ENCODE data around the gene ZBTB40. TPM values are rescaled to one million over a fixed set of nuclear protein-coding genes. Genes with fewer than 3 reads are reported as not detected.

ZBTB40 gene
- total and polyA plus RNA-seq, 2 of the 13 experiments (the other 11 are each of a cell fraction or from before 2014, with no cell fraction given), result 8.8 to 16.5 TPM

- TF ChIP-seq RFX3 (CRISPR knock-in tag; IDR thresholded peaks at IDR 0.05), result peak; percentile 82
- peak; percentile 93 for TF ChIP-seq RFXAP (CRISPR knock-in tag; IDR thresholded peaks at IDR 0.05; ENCODE audit: borderline replicate concordance)
- TF ChIP-seq KLF16 (CRISPR knock-in tag; IDR thresholded peaks at IDR 0.05), result peak in 1 of 2 experiments; percentile 96; a peak in 2 of 4 replicates
- TF ChIP-seq ZNF749 (CRISPR knock-in tag; IDR thresholded peaks at IDR 0.05; ENCODE audit: borderline replicate concordance), result no peak
- peak; percentile 79 for TF ChIP-seq ELF1 (CRISPR knock-in tag; IDR thresholded peaks at IDR 0.05)
- TF ChIP-seq ZNF850 (CRISPR knock-in tag; conservative IDR thresholded peaks at IDR 0.05), result no peak
- TF ChIP-seq, protein P1, sequence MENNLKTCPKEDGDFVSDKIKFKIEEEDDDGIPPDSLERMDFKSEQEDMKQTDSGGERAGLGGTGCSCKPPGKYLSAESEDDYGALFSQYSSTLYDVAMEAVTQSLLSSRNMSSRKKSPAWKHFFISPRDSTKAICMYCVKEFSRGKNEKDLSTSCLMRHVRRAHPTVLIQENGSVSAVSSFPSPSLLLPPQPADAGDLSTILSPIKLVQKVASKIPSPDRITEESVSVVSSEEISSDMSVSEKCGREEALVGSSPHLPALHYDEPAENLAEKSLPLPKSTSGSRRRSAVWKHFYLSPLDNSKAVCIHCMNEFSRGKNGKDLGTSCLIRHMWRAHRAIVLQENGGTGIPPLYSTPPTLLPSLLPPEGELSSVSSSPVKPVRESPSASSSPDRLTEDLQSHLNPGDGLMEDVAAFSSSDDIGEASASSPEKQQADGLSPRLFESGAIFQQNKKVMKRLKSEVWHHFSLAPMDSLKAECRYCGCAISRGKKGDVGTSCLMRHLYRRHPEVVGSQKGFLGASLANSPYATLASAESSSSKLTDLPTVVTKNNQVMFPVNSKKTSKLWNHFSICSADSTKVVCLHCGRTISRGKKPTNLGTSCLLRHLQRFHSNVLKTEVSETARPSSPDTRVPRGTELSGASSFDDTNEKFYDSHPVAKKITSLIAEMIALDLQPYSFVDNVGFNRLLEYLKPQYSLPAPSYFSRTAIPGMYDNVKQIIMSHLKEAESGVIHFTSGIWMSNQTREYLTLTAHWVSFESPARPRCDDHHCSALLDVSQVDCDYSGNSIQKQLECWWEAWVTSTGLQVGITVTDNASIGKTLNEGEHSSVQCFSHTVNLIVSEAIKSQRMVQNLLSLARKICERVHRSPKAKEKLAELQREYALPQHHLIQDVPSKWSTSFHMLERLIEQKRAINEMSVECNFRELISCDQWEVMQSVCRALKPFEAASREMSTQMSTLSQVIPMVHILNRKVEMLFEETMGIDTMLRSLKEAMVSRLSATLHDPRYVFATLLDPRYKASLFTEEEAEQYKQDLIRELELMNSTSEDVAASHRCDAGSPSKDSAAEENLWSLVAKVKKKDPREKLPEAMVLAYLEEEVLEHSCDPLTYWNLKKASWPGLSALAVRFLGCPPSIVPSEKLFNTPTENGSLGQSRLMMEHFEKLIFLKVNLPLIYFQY (CRISPR knock-in tag; IDR thresholded peaks at IDR 0.05; ENCODE audit: borderline replicate concordance), result no peak
- no peak for TF ChIP-seq ZFAT (CRISPR knock-in tag; conservative IDR thresholded peaks at IDR 0.05)
- peak; percentile 73; the same call in 1 of the 2 replicates for TF ChIP-seq ZNF878 (CRISPR knock-in tag; IDR thresholded peaks at IDR 0.05)
- TF ChIP-seq, protein P2, sequence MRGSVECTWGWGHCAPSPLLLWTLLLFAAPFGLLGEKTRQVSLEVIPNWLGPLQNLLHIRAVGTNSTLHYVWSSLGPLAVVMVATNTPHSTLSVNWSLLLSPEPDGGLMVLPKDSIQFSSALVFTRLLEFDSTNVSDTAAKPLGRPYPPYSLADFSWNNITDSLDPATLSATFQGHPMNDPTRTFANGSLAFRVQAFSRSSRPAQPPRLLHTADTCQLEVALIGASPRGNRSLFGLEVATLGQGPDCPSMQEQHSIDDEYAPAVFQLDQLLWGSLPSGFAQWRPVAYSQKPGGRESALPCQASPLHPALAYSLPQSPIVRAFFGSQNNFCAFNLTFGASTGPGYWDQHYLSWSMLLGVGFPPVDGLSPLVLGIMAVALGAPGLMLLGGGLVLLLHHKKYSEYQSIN (CRISPR knock-in tag; IDR thresholded peaks at IDR 0.05; ENCODE audit: borderline replicate concordance), result no peak
- no peak for TF ChIP-seq FOSL1 (CRISPR knock-in tag; IDR thresholded peaks at IDR 0.05; ENCODE audit: borderline replicate concordance)
- 0 out of 2 replicates have a peak, but pooled peaks have one; percentile 57 for TF ChIP-seq TOPORS (CRISPR knock-in tag; IDR thresholded peaks at IDR 0.05)
- no peak for TF ChIP-seq ZNF136 (CRISPR knock-in tag; IDR thresholded peaks at IDR 0.05; ENCODE audit: low read depth)
- TF ChIP-seq FOSL2 (CRISPR knock-in tag; IDR thresholded peaks at IDR 0.05), result peak; percentile 70; the same call in 1 of the 2 replicates
- peak; percentile 94; the same call in 1 of the 2 replicates for TF ChIP-seq CBX5 (CRISPR knock-in tag; IDR thresholded peaks at IDR 0.05; ENCODE audit: borderline replicate concordance)
- no peak for TF ChIP-seq ADNP (CRISPR knock-in tag; IDR thresholded peaks at IDR 0.05)
- TF ChIP-seq, protein P3, sequence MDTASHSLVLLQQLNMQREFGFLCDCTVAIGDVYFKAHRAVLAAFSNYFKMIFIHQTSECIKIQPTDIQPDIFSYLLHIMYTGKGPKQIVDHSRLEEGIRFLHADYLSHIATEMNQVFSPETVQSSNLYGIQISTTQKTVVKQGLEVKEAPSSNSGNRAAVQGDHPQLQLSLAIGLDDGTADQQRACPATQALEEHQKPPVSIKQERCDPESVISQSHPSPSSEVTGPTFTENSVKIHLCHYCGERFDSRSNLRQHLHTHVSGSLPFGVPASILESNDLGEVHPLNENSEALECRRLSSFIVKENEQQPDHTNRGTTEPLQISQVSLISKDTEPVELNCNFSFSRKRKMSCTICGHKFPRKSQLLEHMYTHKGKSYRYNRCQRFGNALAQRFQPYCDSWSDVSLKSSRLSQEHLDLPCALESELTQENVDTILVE (CRISPR knock-in tag; IDR thresholded peaks at IDR 0.05), result peak; percentile 98
- TF ChIP-seq, protein P4, sequence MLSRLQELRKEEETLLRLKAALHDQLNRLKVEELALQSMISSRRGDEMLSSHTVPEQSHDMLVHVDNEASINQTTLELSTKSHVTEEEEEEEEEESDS (CRISPR knock-in tag; IDR thresholded peaks at IDR 0.05; ENCODE audit: borderline replicate concordance), result peak; percentile 26; the same call in 1 of the 2 replicates
- peak; percentile 64; the same call in 1 of the 2 replicates for TF ChIP-seq GTF2F1 (IDR thresholded peaks at IDR 0.05; ENCODE audit: low read length)
- peak; percentile 81; the same call in 1 of the 2 replicates for TF ChIP-seq REL (CRISPR knock-in tag; conservative IDR thresholded peaks at IDR 0.05)
- TF ChIP-seq ZNF543 (CRISPR knock-in tag; IDR thresholded peaks at IDR 0.05), result peak; percentile 81
- TF ChIP-seq, protein P5, sequence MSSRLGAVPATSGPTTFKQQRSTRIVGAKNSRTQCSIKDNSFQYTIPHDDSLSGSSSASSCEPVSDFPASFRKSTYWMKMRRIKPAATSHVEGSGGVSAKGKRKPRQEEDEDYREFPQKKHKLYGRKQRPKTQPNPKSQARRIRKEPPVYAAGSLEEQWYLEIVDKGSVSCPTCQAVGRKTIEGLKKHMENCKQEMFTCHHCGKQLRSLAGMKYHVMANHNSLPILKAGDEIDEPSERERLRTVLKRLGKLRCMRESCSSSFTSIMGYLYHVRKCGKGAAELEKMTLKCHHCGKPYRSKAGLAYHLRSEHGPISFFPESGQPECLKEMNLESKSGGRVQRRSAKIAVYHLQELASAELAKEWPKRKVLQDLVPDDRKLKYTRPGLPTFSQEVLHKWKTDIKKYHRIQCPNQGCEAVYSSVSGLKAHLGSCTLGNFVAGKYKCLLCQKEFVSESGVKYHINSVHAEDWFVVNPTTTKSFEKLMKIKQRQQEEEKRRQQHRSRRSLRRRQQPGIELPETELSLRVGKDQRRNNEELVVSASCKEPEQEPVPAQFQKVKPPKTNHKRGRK (CRISPR knock-in tag; IDR thresholded peaks at IDR 0.05), result no peak
These were observed at the start of gene ZBTB40 (continued) for GRCh38 chr1:22451702-22452480.

All from HepG2 (cell line).